Measurements from ENCODE around the gene ADAM8.

- TF ChIP-seq CTCF (IDR thresholded peaks at IDR 0.05) (no peak), POLR2A (IDR thresholded peaks at IDR 0.05) (no peak)
Observed at GRCh38 chr10:133293810-133294119, 17.1 kb upstream of the ADAM8 start.
